H9 (cell line): ENCODE measurements around the gene MBD5. TPM values are rescaled to one million over a fixed set of nuclear protein-coding genes. Genes with fewer than 3 reads are reported as not detected.

ENCODE experiments used
- DNase-seq: peaks from one replicate; pipeline ENCODE4 v3.0.0-alpha.2; 2017
- H2AFZ ChIP-seq: one replicate; pipeline ENCODE4 v1.6.1; 2013; ENCODE audit warnings: mild to moderate bottlenecking, low read length, control low read depth, moderate library complexity
- H2AK5ac ChIP-seq: 2 replicates; pipeline ENCODE4 v1.6.1; 2013; ENCODE audit warnings: low read length, control low read depth, mixed read lengths; ENCODE audit not compliant: insufficient read length
- H2BK120ac ChIP-seq: one replicate; pipeline ENCODE4 v1.6.1; 2013; ENCODE audit warnings: low read depth, mild to moderate bottlenecking, low read length, control low read depth, inconsistent platforms; ENCODE audit not compliant: poor library complexity, severe bottlenecking
- H2BK12ac ChIP-seq: 2 replicates; pipeline ENCODE4 v1.6.1; 2013; ENCODE audit warnings: low read length, control low read depth, mixed read lengths, low read depth; ENCODE audit not compliant: insufficient read length
- H2BK15ac ChIP-seq: 2 replicates; pipeline ENCODE4 v1.6.1; 2013; ENCODE audit warnings: low read depth, low read length, control low read depth
- H2BK20ac ChIP-seq: one replicate; pipeline ENCODE4 v1.6.1; 2013; ENCODE audit warnings: low read depth, mild to moderate bottlenecking, low read length, control low read depth, inconsistent platforms; ENCODE audit not compliant: poor library complexity, severe bottlenecking
- H2BK5ac ChIP-seq: 2 replicates; pipeline ENCODE4 v1.6.1; 2013; ENCODE audit warnings: low read length, control low read depth, mixed read lengths; ENCODE audit not compliant: insufficient read length
- H3K14ac ChIP-seq: 2 replicates; pipeline ENCODE4 v1.6.1; 2013; ENCODE audit warnings: low read length, control low read depth; ENCODE audit not compliant: insufficient read depth
- H3K18ac ChIP-seq: 2 replicates; pipeline ENCODE4 v1.6.1; 2013; ENCODE audit warnings: low read depth, mild to moderate bottlenecking, mixed read lengths, low read length, control low read depth; ENCODE audit not compliant: insufficient read length
- H3K23ac ChIP-seq: 2 replicates; pipeline ENCODE4 v1.6.1; 2013; ENCODE audit warnings: low read length, control low read depth, mixed read lengths, low read depth; ENCODE audit not compliant: insufficient read length
- H3K23me2 ChIP-seq: 2 replicates; pipeline ENCODE4 v1.6.1; 2013; ENCODE audit warnings: low read depth, mild to moderate bottlenecking, mixed read lengths, low read length, control low read depth; ENCODE audit not compliant: insufficient read length, poor library complexity, severe bottlenecking
- H3K27ac ChIP-seq: 2 replicates; pipeline ENCODE4 v1.5.1; 2013; ENCODE audit warnings: low read length, control low read depth, mixed read lengths, low read depth; ENCODE audit not compliant: insufficient read length
- H3K27me3 ChIP-seq: 2 replicates; pipeline ENCODE4 v1.6.1; 2013; ENCODE audit warnings: low read length, control low read depth, inconsistent platforms; ENCODE audit not compliant: insufficient read depth
- H3K4ac ChIP-seq: 2 replicates; pipeline ENCODE4 v1.6.1; 2013; ENCODE audit warnings: low read depth, mild to moderate bottlenecking, control low read depth, inconsistent platforms, low read length, moderate library complexity
- H3K4me1 ChIP-seq: 2 replicates; pipeline ENCODE4 v1.6.1; 2013; ENCODE audit warnings: low read length, control low read depth, inconsistent platforms; ENCODE audit not compliant: insufficient read depth
- H3K4me2 ChIP-seq: 2 replicates; pipeline ENCODE4 v1.6.1; 2013; ENCODE audit warnings: low read length, control low read depth, mixed read lengths; ENCODE audit not compliant: insufficient read length, insufficient read depth
- H3K56ac ChIP-seq: 2 replicates; pipeline ENCODE4 v1.6.1; 2013; ENCODE audit warnings: low read depth, mild to moderate bottlenecking, mixed read lengths, low read length, control low read depth; ENCODE audit not compliant: insufficient read length
- H3K79me1 ChIP-seq: 2 replicates; pipeline ENCODE4 v1.6.1; 2013; ENCODE audit warnings: low read depth, mild to moderate bottlenecking, moderate library complexity, low read length, control low read depth, inconsistent platforms; ENCODE audit not compliant: insufficient read depth, poor library complexity, severe bottlenecking
- H3K79me2 ChIP-seq: 2 replicates; pipeline ENCODE4 v1.6.1; 2013; ENCODE audit warnings: low read length, control low read depth, inconsistent platforms; ENCODE audit not compliant: insufficient read depth
- H3K9ac ChIP-seq: 2 replicates; pipeline ENCODE4 v1.6.1; 2013; ENCODE audit warnings: low read length, control low read depth, mixed read lengths; ENCODE audit not compliant: insufficient read length; ENCODE audit errors: extremely low read depth
- H3K9me3 ChIP-seq: one replicate; pipeline ENCODE4 v1.6.1; 2013; ENCODE audit warnings: low read depth, low read length, inconsistent platforms; ENCODE audit not compliant: control insufficient read depth
- H3T11ph ChIP-seq: one replicate; pipeline ENCODE4 v1.6.1; 2013; ENCODE audit warnings: mild to moderate bottlenecking, low read length, control low read depth, inconsistent platforms
- H4K20me1 ChIP-seq: one replicate; pipeline ENCODE4 v1.6.1; 2013; ENCODE audit not compliant: control insufficient read depth, insufficient read length, insufficient read depth
- H4K5ac ChIP-seq: 2 replicates; pipeline ENCODE4 v1.6.1; 2013; ENCODE audit warnings: low read depth, mild to moderate bottlenecking, mixed read lengths, low read length, control low read depth; ENCODE audit not compliant: insufficient read length
- H4K8ac ChIP-seq: replicated peaks from 2 replicates; pipeline ENCODE4 v1.6.1; 2013; ENCODE audit warnings: low read length, control low read depth, mixed read lengths, low read depth; ENCODE audit not compliant: insufficient read length
- H4K91ac ChIP-seq: 2 replicates; pipeline ENCODE4 v1.6.1; 2013; ENCODE audit warnings: low read depth, mild to moderate bottlenecking, moderate library complexity, mixed read lengths, low read length, control low read depth; ENCODE audit not compliant: insufficient read length
- H3K27ac Mint-ChIP-seq, 3 experiments: 2 replicates in 2 of 3; 3 replicates in 1 of 3; pipeline ENCODE4 v1.8.0; 2020 to 2021; ENCODE audit warnings: mixed read lengths in 3 of 3, mild to moderate bottlenecking in 1 of 3, moderate library complexity in 1 of 3
- H3K27me3 Mint-ChIP-seq: 2 replicates; pipeline ENCODE4 v1.8.0; 2021; ENCODE audit warnings: low read depth, mild to moderate bottlenecking, moderate library complexity, mixed read lengths
- H3K36me3 Mint-ChIP-seq, 3 experiments: 2 replicates in 2 of 3; 3 replicates in 1 of 3; pipeline ENCODE4 v1.8.0; 2020 to 2021; ENCODE audit warnings: low read depth in 3 of 3, mixed read lengths in 3 of 3; ENCODE audit not compliant: insufficient read depth in 1 of 3
- H3K4me1 Mint-ChIP-seq, 2 experiments: 2 replicates each; pipeline ENCODE4 v1.8.0; 2020; ENCODE audit warnings: mixed read lengths in 2 of 2
- H3K4me3 Mint-ChIP-seq, 2 experiments: 2 replicates in 1 of 2; 3 replicates in 1 of 2; pipeline ENCODE4 v1.8.0; 2020 to 2021; ENCODE audit warnings: mild to moderate bottlenecking in 2 of 2, mixed read lengths in 2 of 2, moderate library complexity in 1 of 2
- H3K9me3 Mint-ChIP-seq, 2 experiments: 2 replicates in 1 of 2; 3 replicates in 1 of 2; pipeline ENCODE4 v1.8.0; 2020; ENCODE audit warnings: mild to moderate bottlenecking in 2 of 2, mixed read lengths in 2 of 2, moderate library complexity in 1 of 2
- whole genome bisulfite sequencing: extraction: QIAGEN DNeasy Blood & Tissue Kit; methylation state at CpG from one replicate; pipeline ENCODE4 v1.1.7; 2013; ENCODE audit warnings: missing lambda C conversion rate, low lambda C conversion rate, mixed read lengths; ENCODE audit not compliant: insufficient read length; ENCODE audit errors: extremely low coverage; 5-methylcytosine and 5-hydroxymethylcytosine counted together
- total RNA-seq: library from RNA; stranded (reverse); gene quantifications from 2 replicates; pipeline ENCODE4 v1.2.1, GENCODE V29; 2021
- TF ChIP-seq, protein P1 (sequence below): fragments of 200-600 bp; sonication (generic); conservative IDR thresholded peaks from 3 replicates; pipeline ENCODE4 v1.8.0; 2021; ENCODE audit warnings: antibody characterized with exemption, mild to moderate bottlenecking

The MBD5 gene
- total RNA-seq, 1 experiment from 2014 or later, result 23.1 TPM

DNA sequence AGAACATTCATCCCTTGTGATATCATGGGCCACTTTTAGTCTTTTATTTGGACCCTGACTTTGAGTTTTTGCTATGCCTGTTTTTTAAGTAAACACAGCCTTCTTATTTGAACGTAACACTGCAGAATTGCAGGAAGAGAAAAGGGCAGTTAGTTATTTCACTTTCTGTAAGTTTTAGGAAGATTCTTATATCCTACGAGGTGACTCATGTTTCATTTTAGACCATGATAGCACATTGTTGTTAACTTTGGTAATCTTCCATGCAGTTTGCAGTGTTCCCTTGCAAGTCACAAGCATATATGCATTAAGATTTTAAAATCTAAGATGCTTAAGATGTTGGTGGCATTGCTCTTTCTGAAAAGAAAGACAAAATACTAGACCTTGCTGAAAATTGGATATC lies 495.1 kb downstream of the MBD5 start:
- no peak overlapping the region for H3K4me2 ChIP-seq
- no peak overlapping the region for H2AFZ ChIP-seq
- Mint-ChIP-seq H3K4me1 (peaks cover 22 to 25% of the 10 kb centered on the region in 2 experiments), H3K27ac (no peak overlapping the region), H3K4me3 (no peak overlapping the region), H3K9me3 (no peaks in the 10 kb centered on the region), H3K27me3 (no peaks in the 10 kb centered on the region), H3K36me3 (no peaks in the 10 kb centered on the region)
- no peak overlapping the region for H2BK5ac ChIP-seq
- H4K8ac ChIP-seq, result no peak overlapping the region
- H3K18ac ChIP-seq, result no peak overlapping the region
- no peaks in the 10 kb centered on the region for H3K27me3 ChIP-seq
- H4K91ac ChIP-seq, result no peak overlapping the region
- H2BK120ac ChIP-seq, result no peak overlapping the region
- no peak overlapping the region for H4K5ac ChIP-seq
- no peaks in the 10 kb centered on the region for H3K23me2 ChIP-seq
- no peaks in the 10 kb centered on the region for H4K20me1 ChIP-seq
- no peak overlapping the region for H2AK5ac ChIP-seq
- H3K56ac ChIP-seq, result no peak overlapping the region
- TF ChIP-seq, protein P1, sequence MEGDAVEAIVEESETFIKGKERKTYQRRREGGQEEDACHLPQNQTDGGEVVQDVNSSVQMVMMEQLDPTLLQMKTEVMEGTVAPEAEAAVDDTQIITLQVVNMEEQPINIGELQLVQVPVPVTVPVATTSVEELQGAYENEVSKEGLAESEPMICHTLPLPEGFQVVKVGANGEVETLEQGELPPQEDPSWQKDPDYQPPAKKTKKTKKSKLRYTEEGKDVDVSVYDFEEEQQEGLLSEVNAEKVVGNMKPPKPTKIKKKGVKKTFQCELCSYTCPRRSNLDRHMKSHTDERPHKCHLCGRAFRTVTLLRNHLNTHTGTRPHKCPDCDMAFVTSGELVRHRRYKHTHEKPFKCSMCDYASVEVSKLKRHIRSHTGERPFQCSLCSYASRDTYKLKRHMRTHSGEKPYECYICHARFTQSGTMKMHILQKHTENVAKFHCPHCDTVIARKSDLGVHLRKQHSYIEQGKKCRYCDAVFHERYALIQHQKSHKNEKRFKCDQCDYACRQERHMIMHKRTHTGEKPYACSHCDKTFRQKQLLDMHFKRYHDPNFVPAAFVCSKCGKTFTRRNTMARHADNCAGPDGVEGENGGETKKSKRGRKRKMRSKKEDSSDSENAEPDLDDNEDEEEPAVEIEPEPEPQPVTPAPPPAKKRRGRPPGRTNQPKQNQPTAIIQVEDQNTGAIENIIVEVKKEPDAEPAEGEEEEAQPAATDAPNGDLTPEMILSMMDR, result no peak
- no peak for DNase-seq
- no peaks in the 10 kb centered on the region for H3K79me1 ChIP-seq
- peaks cover 10% of the 10 kb centered on the region; the same call in 1 of the 2 replicates for H3K4me1 ChIP-seq
- H3K14ac ChIP-seq, result no peak overlapping the region
- no peak overlapping the region for H3T11ph ChIP-seq
- no peak overlapping the region for H3K4ac ChIP-seq
- H3K9ac ChIP-seq, result no peak overlapping the region
- no peak overlapping the region for H2BK20ac ChIP-seq
- H2BK12ac ChIP-seq, result no peak overlapping the region
- no peaks in the 10 kb centered on the region for H3K79me2 ChIP-seq
- H3K9me3 ChIP-seq, result no peaks in the 10 kb centered on the region
- no peak overlapping the region for H2BK15ac ChIP-seq
- no peak overlapping the region for H3K23ac ChIP-seq
- no CpG with 5 or more reads among the region's 2 CpGs for WGBS
- H3K27ac ChIP-seq, result no peak overlapping the region
